ENCODE results near the gene REM2.

The REM2 gene, protein sequence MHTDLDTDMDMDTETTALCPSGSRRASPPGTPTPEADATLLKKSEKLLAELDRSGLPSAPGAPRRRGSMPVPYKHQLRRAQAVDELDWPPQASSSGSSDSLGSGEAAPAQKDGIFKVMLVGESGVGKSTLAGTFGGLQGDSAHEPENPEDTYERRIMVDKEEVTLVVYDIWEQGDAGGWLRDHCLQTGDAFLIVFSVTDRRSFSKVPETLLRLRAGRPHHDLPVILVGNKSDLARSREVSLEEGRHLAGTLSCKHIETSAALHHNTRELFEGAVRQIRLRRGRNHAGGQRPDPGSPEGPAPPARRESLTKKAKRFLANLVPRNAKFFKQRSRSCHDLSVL

DNA sequence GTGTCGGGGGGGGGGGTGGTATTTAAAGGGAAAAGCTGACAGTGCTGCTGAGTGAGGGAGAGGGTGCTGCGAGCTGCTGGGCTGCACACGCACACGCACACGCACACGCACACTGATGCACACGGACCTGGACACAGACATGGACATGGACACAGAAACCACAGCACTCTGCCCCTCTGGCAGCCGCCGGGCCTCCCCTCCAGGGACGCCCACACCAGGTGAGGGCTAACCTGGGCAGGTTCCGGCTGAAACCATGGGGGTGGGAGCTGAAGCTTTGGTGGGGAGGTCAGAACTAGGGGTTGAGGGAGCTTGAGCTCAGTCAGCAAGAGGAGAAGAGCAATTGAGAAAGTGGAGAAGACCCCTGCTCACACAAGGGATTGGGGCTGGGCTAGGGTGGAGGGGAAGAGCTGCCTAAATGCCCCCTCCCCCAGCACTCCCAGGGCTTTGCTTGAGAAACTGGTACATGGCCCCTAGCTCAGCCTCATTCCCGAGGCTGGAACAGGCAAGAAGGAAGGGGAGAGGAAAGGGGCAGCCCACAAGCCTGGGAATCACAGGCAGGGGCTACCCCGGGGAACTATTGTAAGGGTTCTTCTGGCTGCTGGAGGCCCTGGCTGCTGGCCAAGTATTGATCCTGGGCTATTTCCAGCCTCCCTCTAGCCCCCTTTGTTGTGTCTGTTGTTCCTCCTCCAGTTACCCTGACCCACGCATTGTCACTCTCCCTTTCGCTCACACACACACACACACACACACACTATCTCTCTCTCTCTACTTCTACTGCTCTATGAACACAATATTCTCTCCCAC lies at the start of gene REM2:
Gene REM2, plus strand, starts transcription at position 50 of the 804 bp plus-strand sequence. Its CDS starts 66 bp downstream, at position 116.
- peak; percentile 85 for DNase-seq

DNA sequence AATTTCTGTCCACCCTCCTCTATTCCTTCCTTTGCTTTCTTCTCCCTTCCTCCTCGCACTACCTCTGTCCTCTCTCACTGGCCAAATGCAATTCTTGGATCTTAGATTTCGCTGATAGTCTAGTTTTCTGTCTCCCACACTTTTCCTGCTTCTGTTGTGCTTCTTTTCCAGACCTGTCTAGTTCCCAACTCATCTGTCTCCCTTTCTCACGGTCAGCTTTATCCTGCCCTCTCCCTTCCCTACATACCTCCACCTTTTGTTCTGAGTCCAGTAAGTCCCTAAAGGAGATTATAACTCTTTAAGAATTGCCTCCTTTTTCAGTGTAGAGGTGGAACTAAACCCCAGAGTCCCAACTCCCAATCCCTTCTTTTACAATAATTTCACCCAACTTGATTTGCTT lies 47.5 kb upstream of the REM2 start:
- no peak for DNase-seq

DNA sequence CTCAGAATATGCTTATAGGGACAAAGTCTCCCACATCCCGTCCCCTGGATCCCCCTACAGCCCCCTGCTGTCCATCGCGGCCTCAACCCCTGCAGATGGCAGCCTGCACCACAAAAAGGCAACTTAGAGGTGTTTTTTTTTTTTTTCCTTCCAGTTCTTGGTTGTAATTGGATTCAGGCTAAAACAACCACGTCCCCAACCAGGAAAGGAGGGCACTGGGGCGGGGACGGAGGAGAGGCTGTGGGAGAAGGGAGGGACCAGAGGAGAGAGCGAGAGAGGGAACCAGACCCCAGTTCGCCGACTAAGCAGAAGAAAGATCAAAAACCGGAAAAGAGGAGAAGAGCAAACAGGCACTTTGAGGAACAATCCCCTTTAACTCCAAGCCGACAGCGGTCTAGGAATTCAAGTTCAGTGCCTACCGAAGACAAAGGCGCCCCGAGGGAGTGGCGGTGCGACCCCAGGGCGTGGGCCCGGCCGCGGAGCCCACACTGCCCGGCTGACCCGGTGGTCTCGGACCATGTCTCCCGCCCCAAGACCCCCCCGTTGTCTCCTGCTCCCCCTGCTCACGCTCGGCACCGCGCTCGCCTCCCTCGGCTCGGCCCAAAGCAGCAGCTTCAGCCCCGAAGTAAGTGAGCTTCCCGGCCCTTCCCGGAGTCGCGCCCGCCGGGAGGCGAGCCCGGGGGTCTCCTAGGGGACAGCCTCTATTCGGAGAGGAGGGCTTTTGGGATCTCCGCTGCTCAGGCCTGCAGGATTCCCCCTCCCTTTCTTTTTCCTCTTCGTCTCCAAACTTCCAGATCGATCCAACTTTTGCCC lies 46.5 kb upstream of the REM2 start, which contains the start of gene MMP14:
Gene MMP14, plus strand, starts transcription at position 285 of the 813 bp plus-strand sequence. Its CDS starts 233 bp downstream, at position 518.
- DNase-seq: peak; percentile 78

DNA sequence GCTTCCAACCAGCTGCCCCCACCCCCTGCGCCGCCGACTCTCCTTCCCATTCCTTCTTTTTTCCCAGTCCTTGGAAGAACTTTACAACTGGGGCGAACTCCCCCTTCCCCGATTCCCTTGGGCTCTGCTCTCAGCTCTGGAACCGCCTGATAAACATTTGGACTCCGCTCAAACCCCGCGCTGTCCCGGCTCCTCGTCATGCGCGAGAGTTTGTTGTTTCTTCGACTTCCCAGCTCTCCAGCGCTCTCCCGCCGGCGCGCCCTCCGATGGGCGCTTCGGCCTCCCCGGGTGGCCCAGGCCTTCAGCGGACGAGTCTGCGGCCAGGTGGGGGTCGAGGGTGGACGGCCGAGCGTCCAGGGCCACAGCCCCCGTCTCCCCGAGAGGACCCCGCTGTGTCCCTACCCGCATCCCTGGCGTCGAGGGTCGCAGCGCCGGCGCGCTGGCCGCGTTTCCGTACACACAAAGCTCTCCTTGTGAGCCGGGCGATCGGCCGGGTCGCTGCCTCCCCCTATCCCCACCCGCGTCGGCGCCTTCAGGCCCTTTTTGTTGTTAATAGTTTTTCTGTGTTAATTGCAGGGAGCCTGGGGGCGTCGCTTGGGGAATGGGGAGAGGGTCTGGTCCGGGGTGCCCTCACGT lies 45.8 kb upstream of the REM2 start:
- peak; percentile 84 for DNase-seq

DNA sequence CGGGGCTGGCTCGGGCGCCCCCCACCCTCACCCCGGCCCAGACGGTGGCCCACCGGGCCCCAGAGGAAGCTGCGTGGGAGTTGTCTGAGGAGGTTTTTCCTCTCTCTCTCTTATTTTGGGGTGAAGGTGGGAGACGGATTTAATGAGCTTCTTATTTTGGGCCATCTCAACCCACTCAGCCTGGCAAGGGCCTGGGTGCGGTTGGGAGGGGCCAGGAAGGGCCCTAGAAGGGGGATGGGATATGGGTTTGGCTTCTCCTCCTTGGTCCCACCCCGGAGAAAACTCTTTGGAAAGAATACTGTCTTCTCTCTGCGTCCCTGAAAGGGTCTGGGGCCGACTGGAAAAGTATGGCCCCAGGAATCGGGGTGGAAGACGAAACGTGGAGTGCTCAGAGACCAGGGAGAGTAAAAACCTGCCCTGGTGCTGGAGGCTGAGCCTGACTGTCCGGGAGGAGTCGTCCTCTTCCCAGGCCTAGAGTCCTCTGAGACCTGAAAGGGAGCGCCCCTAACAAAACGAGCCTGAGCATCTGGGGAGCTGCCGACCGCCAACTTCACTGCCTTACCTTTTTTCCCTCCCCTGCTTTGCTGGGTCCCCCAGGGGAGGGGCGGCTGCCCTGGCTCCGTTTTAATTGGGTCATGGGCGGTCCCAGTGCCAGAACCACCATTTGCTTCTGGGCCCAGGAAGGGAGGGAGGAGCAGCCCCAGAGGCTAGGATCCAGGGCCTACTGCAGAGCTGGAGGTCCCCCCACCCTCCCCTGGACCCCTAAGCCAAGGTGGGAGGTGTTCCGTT lies 45.1 kb upstream of the REM2 start:
- DNase-seq: no peak

DNA sequence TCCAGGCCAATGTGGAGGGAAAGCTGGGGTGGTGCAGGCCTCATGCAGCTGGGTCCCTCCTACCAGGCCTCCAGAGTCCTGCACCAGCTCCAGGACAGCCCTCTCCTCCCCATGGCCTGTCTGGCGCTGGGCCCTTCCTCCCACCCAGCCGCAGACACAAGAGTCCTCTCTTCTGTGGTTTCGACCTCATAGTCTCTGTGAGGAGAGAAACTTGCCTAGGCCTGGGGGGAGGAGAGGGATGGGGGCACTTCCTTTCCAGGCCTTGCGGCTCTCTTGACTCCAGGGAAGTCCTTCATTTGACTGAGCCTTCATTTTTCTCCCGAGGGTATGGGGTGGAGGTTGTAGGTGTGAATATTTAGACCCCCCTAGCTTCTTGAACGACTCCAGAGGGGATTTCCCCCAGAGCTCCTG lies 44.4 kb upstream of the REM2 start:
- DNase-seq: no peak

DNA sequence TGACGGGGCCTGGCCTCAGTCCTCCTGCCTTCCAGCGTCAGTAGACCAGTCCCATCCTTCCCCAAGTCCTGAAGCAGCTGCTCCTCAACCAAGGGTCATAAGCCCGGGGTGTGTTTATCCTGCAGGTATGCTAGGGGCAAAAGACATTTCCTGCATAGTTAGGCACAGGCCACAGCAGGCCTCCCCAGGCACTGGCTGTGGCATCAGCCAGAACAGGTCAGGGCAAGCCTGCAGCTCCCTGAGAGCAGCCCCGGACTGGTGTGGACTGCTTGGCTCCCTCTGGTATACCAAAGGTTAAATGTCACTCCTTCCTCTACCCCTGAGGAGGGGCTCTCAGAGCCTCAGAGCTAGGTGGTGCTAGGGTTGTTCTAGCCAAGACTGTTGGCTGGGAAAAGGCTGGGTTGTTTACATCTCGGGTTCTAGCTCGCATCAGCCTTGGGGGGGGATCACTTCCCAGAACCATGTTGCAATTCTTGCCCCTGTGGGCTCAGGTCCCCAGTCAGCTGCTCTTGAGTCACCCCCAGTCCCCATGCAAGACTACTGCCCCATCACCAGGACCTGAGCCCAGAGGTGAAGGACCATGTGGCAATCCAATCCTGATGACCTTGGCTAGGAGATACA lies 43.8 kb upstream of the REM2 start:
- no peak for DNase-seq

DNA sequence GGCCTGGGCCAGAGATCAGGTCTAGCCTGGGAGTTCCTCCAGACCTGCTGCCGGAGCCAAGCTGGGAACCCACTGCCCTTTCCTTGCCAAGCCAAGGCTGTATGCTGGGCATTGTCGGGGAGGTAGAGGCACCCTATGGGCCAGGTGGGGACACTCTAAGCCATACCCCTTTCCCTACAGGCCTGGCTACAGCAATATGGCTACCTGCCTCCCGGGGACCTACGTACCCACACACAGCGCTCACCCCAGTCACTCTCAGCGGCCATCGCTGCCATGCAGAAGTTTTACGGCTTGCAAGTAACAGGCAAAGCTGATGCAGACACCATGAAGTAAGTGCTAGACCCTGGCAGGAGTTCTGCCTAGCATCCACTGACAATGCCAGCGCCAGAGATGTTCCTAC lies 41.7 kb upstream of the REM2 start:
- no peak for DNase-seq

DNA sequence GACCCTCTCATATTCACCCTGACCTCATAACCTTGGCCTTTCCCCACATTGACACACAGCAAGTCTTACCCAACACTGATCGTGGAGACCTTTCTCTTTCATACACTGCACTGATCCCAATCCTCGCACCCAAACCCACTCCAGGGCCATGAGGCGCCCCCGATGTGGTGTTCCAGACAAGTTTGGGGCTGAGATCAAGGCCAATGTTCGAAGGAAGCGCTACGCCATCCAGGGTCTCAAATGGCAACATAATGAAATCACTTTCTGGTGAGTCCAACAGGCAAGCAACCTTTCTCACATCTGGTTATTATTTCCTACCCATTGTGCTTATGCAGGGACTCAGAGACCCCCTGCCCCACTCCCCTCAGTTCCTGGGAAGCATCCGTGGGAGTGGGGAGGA lies 41.3 kb upstream of the REM2 start:
- DNase-seq: no peak

DNA sequence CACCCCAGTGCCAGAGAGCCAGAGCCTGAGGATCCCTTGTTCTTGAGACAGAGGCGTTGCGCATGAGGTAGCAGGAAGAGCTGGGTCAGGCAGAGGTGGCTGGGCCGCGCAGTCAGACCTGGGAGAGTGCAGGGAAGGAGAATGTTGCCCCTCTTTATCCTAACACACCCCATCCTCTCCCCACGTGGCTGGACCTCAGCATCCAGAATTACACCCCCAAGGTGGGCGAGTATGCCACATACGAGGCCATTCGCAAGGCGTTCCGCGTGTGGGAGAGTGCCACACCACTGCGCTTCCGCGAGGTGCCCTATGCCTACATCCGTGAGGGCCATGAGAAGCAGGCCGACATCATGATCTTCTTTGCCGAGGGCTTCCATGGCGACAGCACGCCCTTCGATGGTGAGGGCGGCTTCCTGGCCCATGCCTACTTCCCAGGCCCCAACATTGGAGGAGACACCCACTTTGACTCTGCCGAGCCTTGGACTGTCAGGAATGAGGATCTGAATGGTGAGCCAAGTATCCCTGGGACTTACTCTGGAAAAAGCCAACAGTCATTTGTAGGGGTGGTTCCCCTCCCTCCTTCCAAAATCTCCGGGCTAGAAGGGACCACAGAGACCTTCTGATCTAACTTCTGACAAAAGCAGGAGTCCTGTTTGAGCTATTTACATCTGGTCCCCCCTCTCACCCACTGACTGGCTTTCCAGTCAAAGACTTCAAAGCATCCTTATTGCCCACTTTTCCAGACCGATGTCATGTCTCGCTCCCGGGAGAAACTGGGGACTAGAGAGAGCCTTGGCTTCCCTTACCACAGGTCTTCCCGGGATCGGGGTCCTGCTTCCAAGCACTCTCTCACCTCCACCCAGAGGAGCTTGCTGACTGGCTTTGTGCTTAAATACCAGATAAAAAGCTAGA lies 40.6 kb upstream of the REM2 start:
- no peak for DNase-seq

DNA sequence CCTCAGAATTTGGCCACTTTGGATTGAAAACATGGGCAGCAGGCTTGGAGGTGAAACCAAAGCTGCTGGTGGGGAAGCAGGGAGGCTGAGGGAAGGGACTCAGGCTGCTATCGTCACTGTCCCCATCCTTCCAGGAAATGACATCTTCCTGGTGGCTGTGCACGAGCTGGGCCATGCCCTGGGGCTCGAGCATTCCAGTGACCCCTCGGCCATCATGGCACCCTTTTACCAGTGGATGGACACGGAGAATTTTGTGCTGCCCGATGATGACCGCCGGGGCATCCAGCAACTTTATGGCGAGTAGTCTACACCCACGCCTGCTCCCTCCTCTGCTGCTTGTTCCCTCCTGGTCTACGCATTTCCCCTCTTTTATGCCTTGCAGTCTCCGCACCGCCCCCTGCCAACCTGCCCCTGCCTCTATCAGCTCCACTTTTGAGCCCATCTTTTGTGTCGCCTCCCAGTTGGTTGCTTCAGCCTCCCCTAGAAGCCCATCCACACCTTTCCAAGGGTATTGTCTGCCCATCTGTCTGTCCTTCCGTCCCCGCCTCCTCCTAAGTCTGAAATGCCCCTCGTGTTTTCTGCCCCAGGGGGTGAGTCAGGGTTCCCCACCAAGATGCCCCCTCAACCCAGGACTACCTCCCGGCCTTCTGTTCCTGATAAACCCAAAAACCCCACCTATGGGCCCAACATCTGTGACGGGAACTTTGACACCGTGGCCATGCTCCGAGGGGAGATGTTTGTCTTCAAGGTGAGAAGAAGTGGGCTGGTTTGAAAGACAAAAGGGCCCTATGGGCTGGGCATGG lies 39.7 kb upstream of the REM2 start:
- no peak for DNase-seq

DNA sequence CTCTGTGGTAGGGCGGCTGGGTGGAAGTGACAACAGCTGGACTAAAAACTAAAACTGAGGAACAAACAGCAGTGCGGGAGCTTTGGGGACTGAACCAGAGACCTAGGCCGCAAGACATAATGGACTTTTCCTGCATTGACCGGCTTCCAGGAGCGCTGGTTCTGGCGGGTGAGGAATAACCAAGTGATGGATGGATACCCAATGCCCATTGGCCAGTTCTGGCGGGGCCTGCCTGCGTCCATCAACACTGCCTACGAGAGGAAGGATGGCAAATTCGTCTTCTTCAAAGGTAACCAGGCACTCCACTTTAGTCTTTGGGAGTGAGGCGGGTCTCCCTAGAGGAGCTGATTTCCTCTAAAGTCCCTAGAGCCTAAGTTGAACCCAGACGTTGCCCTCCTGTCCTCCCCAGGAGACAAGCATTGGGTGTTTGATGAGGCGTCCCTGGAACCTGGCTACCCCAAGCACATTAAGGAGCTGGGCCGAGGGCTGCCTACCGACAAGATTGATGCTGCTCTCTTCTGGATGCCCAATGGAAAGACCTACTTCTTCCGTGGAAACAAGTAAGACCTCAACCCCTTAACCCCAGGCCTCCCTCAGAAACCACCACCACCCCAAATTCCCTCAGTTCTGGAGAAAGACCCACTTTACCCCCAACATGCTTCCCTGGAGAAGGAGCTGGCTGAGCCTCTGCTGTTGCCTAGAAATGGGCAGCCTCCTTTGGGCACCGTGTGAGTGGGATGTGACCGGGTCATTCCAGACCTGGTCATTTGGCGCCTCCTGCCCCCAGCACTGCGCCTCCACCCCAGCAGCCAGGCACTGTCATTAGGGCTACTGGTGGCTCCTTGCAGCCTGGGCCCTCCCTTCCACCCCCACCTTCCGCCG lies 38.6 kb upstream of the REM2 start:
- no peak for DNase-seq

DNA sequence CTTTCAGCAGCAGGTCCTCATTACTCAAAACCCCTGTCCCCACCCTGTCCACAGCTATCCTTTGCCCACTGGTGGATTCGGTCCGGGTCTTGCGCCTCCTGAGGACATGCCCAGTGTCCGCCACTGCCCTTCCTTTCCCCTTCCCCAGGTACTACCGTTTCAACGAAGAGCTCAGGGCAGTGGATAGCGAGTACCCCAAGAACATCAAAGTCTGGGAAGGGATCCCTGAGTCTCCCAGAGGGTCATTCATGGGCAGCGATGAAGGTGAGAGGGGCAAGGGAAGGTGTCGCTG lies 38.0 kb upstream of the REM2 start:
- DNase-seq: no peak

DNA sequence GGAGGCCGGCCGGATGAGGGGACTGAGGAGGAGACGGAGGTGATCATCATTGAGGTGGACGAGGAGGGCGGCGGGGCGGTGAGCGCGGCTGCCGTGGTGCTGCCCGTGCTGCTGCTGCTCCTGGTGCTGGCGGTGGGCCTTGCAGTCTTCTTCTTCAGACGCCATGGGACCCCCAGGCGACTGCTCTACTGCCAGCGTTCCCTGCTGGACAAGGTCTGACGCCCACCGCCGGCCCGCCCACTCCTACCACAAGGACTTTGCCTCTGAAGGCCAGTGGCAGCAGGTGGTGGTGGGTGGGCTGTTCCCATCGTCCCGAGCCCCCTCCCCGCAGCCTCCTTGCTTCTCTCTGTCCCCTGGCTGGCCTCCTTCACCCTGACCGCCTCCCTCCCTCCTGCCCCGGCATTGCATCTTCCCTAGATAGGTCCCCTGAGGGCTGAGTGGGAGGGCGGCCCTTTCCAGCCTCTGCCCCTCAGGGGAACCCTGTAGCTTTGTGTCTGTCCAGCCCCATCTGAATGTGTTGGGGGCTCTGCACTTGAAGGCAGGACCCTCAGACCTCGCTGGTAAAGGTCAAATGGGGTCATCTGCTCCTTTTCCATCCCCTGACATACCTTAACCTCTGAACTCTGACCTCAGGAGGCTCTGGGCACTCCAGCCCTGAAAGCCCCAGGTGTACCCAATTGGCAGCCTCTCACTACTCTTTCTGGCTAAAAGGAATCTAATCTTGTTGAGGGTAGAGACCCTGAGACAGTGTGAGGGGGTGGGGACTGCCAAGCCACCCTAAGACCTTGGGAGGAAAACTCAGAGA lies 37.0 kb upstream of the REM2 start:
- DNase-seq: no peak

DNA sequence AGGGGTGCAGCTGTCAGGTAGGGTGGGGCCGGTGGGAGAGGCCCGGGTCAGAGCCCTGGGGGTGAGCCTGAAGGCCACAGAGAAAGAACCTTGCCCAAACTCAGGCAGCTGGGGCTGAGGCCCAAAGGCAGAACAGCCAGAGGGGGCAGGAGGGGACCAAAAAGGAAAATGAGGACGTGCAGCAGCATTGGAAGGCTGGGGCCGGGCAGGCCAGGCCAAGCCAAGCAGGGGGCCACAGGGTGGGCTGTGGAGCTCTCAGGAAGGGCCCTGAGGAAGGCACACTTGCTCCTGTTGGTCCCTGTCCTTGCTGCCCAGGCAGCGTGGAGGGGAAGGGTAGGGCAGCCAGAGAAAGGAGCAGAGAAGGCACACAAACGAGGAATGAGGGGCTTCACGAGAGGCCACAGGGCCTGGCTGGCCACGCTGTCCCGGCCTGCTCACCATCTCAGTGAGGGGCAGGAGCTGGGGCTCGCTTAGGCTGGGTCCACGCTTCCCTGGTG lies 36.2 kb upstream of the REM2 start:
- no peak for DNase-seq

DNA sequence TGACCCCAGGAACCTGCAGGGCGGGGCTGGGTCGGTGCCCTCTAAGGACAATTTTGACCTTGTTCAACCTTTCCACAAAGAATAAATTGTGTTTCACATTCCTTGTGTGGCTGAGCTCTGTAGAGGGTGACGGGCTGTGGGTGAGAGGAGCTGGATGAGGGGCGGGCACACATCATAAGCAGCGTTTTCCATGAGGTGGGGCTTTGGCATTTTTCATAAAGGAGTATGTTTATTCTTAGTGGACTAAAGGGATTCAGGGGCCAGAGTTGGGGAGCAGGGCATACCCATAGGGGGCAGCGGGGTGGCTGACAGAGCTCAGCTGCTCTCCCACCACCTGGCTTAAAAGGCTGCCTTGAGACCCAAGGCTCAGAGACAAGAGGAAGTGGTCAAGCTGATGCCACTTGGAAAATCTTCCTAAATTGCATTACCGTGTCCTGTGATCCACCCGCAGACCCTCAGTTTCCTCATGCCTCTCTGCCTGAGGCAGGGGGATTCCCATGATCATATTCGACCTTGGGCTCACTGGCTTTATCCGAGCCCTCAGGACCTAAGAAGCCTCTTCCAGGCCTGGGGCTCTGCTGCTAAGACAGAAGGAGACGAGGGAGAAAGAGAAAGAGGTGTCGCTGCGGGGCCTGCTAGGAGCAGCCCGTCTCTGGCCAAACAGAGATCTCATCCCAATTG lies 35.2 kb upstream of the REM2 start:
- peak; percentile 24 for DNase-seq

All from retina (tissue), 1 donor.